Karpas-422 (cell line): ENCODE measurements around the gene STAT6. TPM values are rescaled to one million over a fixed set of nuclear protein-coding genes. Genes with fewer than 3 reads are reported as not detected.
"Not testable (repeated sequence)": the region's sequence is repeated elsewhere in the genome, so short reads cannot be mapped to it uniquely, and the experiment has no call there.

Experiments used
- DNase-seq: peaks from one replicate; pipeline ENCODE4 v3.0.0-alpha.2; 2015
- H2AFZ ChIP-seq: fragments of 200-600 bp; sonication (generic); 2 replicates; pipeline ENCODE4 v1.6.1; 2014; ENCODE audit warnings: antibody characterized with exemption, low read length, mixed read lengths
- H3K27ac ChIP-seq: fragments of 200-600 bp; sonication (generic); 2 replicates; pipeline ENCODE4 v1.5.1; 2014; ENCODE audit warnings: mild to moderate bottlenecking, low read length, moderate library complexity
- H3K27me3 ChIP-seq: fragments of 200-600 bp; sonication (generic); 2 replicates; pipeline ENCODE4 v1.6.1; 2014; ENCODE audit warnings: low read length, mixed read lengths
- H3K36me3 ChIP-seq: fragments of 200-600 bp; sonication (generic); 2 replicates; pipeline ENCODE4 v1.6.1; 2014; ENCODE audit warnings: low read length, mixed read lengths; ENCODE audit not compliant: insufficient read depth
- H3K4me1 ChIP-seq: fragments of 200-600 bp; sonication (generic); 2 replicates; pipeline ENCODE4 v1.6.1; 2014; ENCODE audit warnings: mild to moderate bottlenecking, low read length, mixed read lengths
- H3K4me2 ChIP-seq: fragments of 200-600 bp; sonication (generic); 2 replicates; pipeline ENCODE4 v1.6.1; 2014; ENCODE audit warnings: low read length, low read depth, mild to moderate bottlenecking; ENCODE audit not compliant: poor library complexity, severe bottlenecking
- H3K4me3 ChIP-seq: fragments of 200-600 bp; sonication (generic); 2 replicates; pipeline ENCODE4 v1.5.1; 2014; ENCODE audit warnings: mild to moderate bottlenecking, antibody characterized with exemption, low read length, mixed read lengths
- H3K79me2 ChIP-seq: fragments of 200-600 bp; sonication (generic); 2 replicates; pipeline ENCODE4 v1.6.1; 2014; ENCODE audit warnings: mild to moderate bottlenecking, low read length, mixed read lengths
- H3K9ac ChIP-seq: fragments of 200-600 bp; sonication (generic); 2 replicates; pipeline ENCODE4 v1.6.0; 2014; ENCODE audit warnings: low read length
- H3K9me2 ChIP-seq: fragments of 200-600 bp; sonication (generic), shearing (Covaris generic); replicated peaks from 2 replicates; pipeline ENCODE4 v1.6.0; 2014; ENCODE audit warnings: mild to moderate bottlenecking, low read length, moderate library complexity; ENCODE audit not compliant: insufficient read depth
- H3K9me3 ChIP-seq: fragments of 300-700, 200-600 bp; sonication (generic); 2 replicates; pipeline ENCODE4 v1.6.1; 2014; ENCODE audit warnings: low read length, mixed read lengths
- H4K20me1 ChIP-seq: fragments of 200-600 bp; sonication (generic); 2 replicates; pipeline ENCODE4 v1.6.1; 2014; ENCODE audit warnings: mild to moderate bottlenecking, antibody characterized with exemption, low read length, low read depth; ENCODE audit not compliant: insufficient read depth
- total RNA-seq: library from RNA; depleted of rRNA; stranded (reverse); fragments of >200 nt; shearing (Covaris generic); gene quantifications from 2 replicates; pipeline ENCODE4 v1.2.3, GENCODE V29; 2014; ENCODE audit warnings: low replicate concordance

Gene STAT6
- total RNA-seq, 1 experiment from 2014 or later = 116 TPM

- not testable (repeated sequence) for H3K9me3 ChIP-seq, DNase-seq, H2AFZ ChIP-seq, H3K27me3 ChIP-seq, H3K4me1 ChIP-seq, H3K4me3 ChIP-seq, H3K9ac ChIP-seq, H3K4me2 ChIP-seq, H3K27ac ChIP-seq, H3K79me2 ChIP-seq, H4K20me1 ChIP-seq, H3K9me2 ChIP-seq
- H3K36me3 ChIP-seq = peaks cover 35% of the 10 kb centered on the region
Observed at GRCh38 chr12:57053901-57054300, 57.3 kb downstream of the STAT6 start.

- DNase-seq, H2AFZ ChIP-seq, H3K9me2 ChIP-seq, H3K4me3 ChIP-seq, H3K4me2 ChIP-seq, H3K27me3 ChIP-seq, H3K9me3 ChIP-seq, H3K9ac ChIP-seq, H4K20me1 ChIP-seq, H3K27ac ChIP-seq, H3K79me2 ChIP-seq, H3K4me1 ChIP-seq: not testable (repeated sequence)
- H3K36me3 ChIP-seq = peaks cover 27% of the 10 kb centered on the region
Observed at GRCh38 chr12:57053146-57053545, 58.0 kb downstream of the STAT6 start.

- H3K9me2 ChIP-seq = no peaks in the 10 kb centered on the region
- no peaks in the 10 kb centered on the region for H3K9me3 ChIP-seq
- H4K20me1 ChIP-seq = no peaks in the 10 kb centered on the region
- H3K36me3 ChIP-seq = peaks cover 6% of the 10 kb centered on the region
- no peaks in the 10 kb centered on the region for H3K27me3 ChIP-seq
- H3K4me2 ChIP-seq = no peak overlapping the region
- DNase-seq = no peak
- H2AFZ ChIP-seq = no peak overlapping the region
- no peaks in the 10 kb centered on the region for H3K79me2 ChIP-seq
- peaks cover 8% of the 10 kb centered on the region for H3K4me1 ChIP-seq
- no peak overlapping the region for H3K9ac ChIP-seq
- no peak overlapping the region for H3K4me3 ChIP-seq
- H3K27ac ChIP-seq = no peak overlapping the region
Observed at GRCh38 chr12:57051011-57051410, 60.2 kb downstream of the STAT6 start.

GRCh38 chr12:57049890-57050289 lies 61.3 kb downstream of the STAT6 start, which contains the start of gene MYO1A:
TSS of gene MYO1A (minus strand) at chr12:57050129. CDS start at chr12:57048323, 1,806 bp downstream.
- no peaks in the 10 kb centered on the region for H3K9me3 ChIP-seq
- H3K9me2 ChIP-seq = no peaks in the 10 kb centered on the region
- H3K4me2 ChIP-seq = no peak within 1 kb of the TSS
- no peaks in the 10 kb centered on the region for H4K20me1 ChIP-seq
- H3K4me3 ChIP-seq = no peak within 1 kb of the TSS
- no peak within 1 kb of the TSS for H3K27ac ChIP-seq
- H2AFZ ChIP-seq = no peak within 1 kb of the TSS
- H3K9ac ChIP-seq = no peak within 1 kb of the TSS
- no peaks in the 10 kb centered on the region for H3K36me3 ChIP-seq
- H3K4me1 ChIP-seq = peaks cover 8% of the 10 kb centered on the region
- no peak for DNase-seq
- H3K79me2 ChIP-seq = no peaks in the 10 kb centered on the region
- H3K27me3 ChIP-seq = no peaks in the 10 kb centered on the region

GRCh38 chr12:57049119-57049446 lies 62.1 kb downstream of the STAT6 start:
- no peaks in the 10 kb centered on the region for H3K9me3 ChIP-seq
- no peak overlapping the region for H3K4me3 ChIP-seq
- no peak overlapping the region for H3K4me2 ChIP-seq
- no peaks in the 10 kb centered on the region for H4K20me1 ChIP-seq
- DNase-seq = no peak
- H3K79me2 ChIP-seq = no peaks in the 10 kb centered on the region
- no peaks in the 10 kb centered on the region for H3K36me3 ChIP-seq
- no peaks in the 10 kb centered on the region for H3K27me3 ChIP-seq
- peaks cover 8% of the 10 kb centered on the region for H3K4me1 ChIP-seq
- H3K27ac ChIP-seq = no peak overlapping the region
- no peak overlapping the region for H3K9ac ChIP-seq
- no peak overlapping the region for H2AFZ ChIP-seq
- no peaks in the 10 kb centered on the region for H3K9me2 ChIP-seq

- no peaks in the 10 kb centered on the region for H3K9me3 ChIP-seq
- H3K9ac ChIP-seq = no peak overlapping the region
- no peaks in the 10 kb centered on the region for H3K79me2 ChIP-seq
- no peak overlapping the region for H2AFZ ChIP-seq
- no peaks in the 10 kb centered on the region for H3K36me3 ChIP-seq
- no peak overlapping the region for H3K4me2 ChIP-seq
- no peak for DNase-seq
- no peaks in the 10 kb centered on the region for H4K20me1 ChIP-seq
- peaks cover 8% of the 10 kb centered on the region for H3K4me1 ChIP-seq
- H3K27me3 ChIP-seq = no peaks in the 10 kb centered on the region
- no peaks in the 10 kb centered on the region for H3K9me2 ChIP-seq
- H3K27ac ChIP-seq = no peak overlapping the region
- H3K4me3 ChIP-seq = no peak overlapping the region
Observed at GRCh38 chr12:57048423-57049118, 62.6 kb downstream of the STAT6 start.

- no peaks in the 10 kb centered on the region for H3K9me2 ChIP-seq
- no peak overlapping the region for H3K9ac ChIP-seq
- H3K4me2 ChIP-seq = no peak overlapping the region
Observed at GRCh38 chr12:57047981-57048380, 63.2 kb downstream of the STAT6 start.

GRCh38 chr12:57046947-57047890 lies 63.9 kb downstream of the STAT6 start:
- DNase-seq = no peak

More at GRCh38 chr12:57047981-57048380, 63.2 kb downstream of the STAT6 start:
- H3K27me3 ChIP-seq = no peaks in the 10 kb centered on the region
- H3K4me1 ChIP-seq = peaks cover 8% of the 10 kb centered on the region
- H2AFZ ChIP-seq = no peak overlapping the region
- H3K4me3 ChIP-seq = no peak overlapping the region
- DNase-seq = no peak
- H4K20me1 ChIP-seq = no peaks in the 10 kb centered on the region
- no peaks in the 10 kb centered on the region for H3K79me2 ChIP-seq
- H3K27ac ChIP-seq = no peak overlapping the region
- H3K9me3 ChIP-seq = no peaks in the 10 kb centered on the region
- no peaks in the 10 kb centered on the region for H3K36me3 ChIP-seq

More at GRCh38 chr12:57046947-57047890, 63.9 kb downstream of the STAT6 start:
- Histone ChIP-seq H3K27me3 (no peaks in the 10 kb centered on the region), H3K4me1 (peaks cover 8% of the 10 kb centered on the region), H3K36me3 (no peaks in the 10 kb centered on the region), H3K9ac (no peak overlapping the region), H3K4me3 (no peak overlapping the region), H4K20me1 (no peaks in the 10 kb centered on the region), H3K27ac (no peak overlapping the region), H3K4me2 (no peak overlapping the region), H3K79me2 (no peaks in the 10 kb centered on the region), H3K9me2 (no peaks in the 10 kb centered on the region), H3K9me3 (no peaks in the 10 kb centered on the region), H2AFZ (no peak overlapping the region)
